Measurements from ENCODE around the gene NAA40. TPM values are rescaled to one million over a fixed set of nuclear protein-coding genes. Genes with fewer than 3 reads are reported as not detected.

NAA40 gene
- total and polyA plus RNA-seq, 2 of the 13 experiments (the other 11 are each of a cell fraction or from before 2014, with no cell fraction given), result 11.1 to 17.9 TPM

GRCh38 chr11:63916837-63917691, 21.7 kb upstream of the NAA40 start, which contains the start of gene RCOR2 (continued):
- TF ChIP-seq ZNF251 (CRISPR knock-in tag; IDR thresholded peaks at IDR 0.05) (no peak), ZNF354B (CRISPR knock-in tag; IDR thresholded peaks at IDR 0.05) (no peak), ZNF737 (CRISPR knock-in tag; IDR thresholded peaks at IDR 0.05; ENCODE audit: borderline replicate concordance) (no peak), FOXO1 (CRISPR knock-in tag; IDR thresholded peaks at IDR 0.05) (no peak), TMF1 (CRISPR knock-in tag; IDR thresholded peaks at IDR 0.05; ENCODE audit: low read depth) (no peak), AKNA (CRISPR knock-in tag; IDR thresholded peaks at IDR 0.05; ENCODE audit: borderline replicate concordance) (no peak), JDP2 (CRISPR knock-in tag; IDR thresholded peaks at IDR 0.05; ENCODE audit: borderline replicate concordance) (no peak), HOXD1 (CRISPR knock-in tag; IDR thresholded peaks at IDR 0.05) (no peak), YEATS2 (CRISPR knock-in tag; IDR thresholded peaks at IDR 0.05; ENCODE audit: borderline replicate concordance) (0 out of 2 replicates have a peak, but pooled peaks have one; percentile 28), ZNF570 (CRISPR knock-in tag; IDR thresholded peaks at IDR 0.05; ENCODE audit: borderline replicate concordance) (no peak), MXD4 (CRISPR knock-in tag; IDR thresholded peaks at IDR 0.05) (no peak), HNRNPUL1 (IDR thresholded peaks at IDR 0.05; ENCODE audit: low read depth, low read length) (no peak), CEBPG (CRISPR knock-in tag; IDR thresholded peaks at IDR 0.05) (no peak), REST (IDR thresholded peaks at IDR 0.05; ENCODE audit: borderline replicate concordance in 1 of 2, low read depth in 1 of 2, low read length in 2 of 2) (no peak), DMAP1 (CRISPR knock-in tag; IDR thresholded peaks at IDR 0.05) (peak; percentile 50), PHF8 (CRISPR knock-in tag; IDR thresholded peaks at IDR 0.05) (peak; percentile 53), MNT (IDR thresholded peaks at IDR 0.05) (no peak), ZFP41 (CRISPR knock-in tag; IDR thresholded peaks at IDR 0.05; ENCODE audit: borderline replicate concordance) (no peak), HES4 (CRISPR knock-in tag; IDR thresholded peaks at IDR 0.05; ENCODE audit: borderline replicate concordance) (no peak), ZMYM2 (CRISPR knock-in tag; IDR thresholded peaks at IDR 0.05) (no peak), ZSCAN29 (CRISPR knock-in tag; conservative IDR thresholded peaks at IDR 0.05) (no peak)
